SK-N-SH treated with all-trans-retinoic acid at 6 μM for 48 hours (cell line): Measurements from ENCODE around the gene PFDN2.

Experiments used
- SNAI2 ChIP-seq: fragments of 250-450 bp; sonication (Bioruptor Pico); IDR thresholded peaks from 2 replicates; pipeline ENCODE4 v1.5.0; 2020; ENCODE audit warnings: mild to moderate bottlenecking, moderate library complexity
- TCF4 ChIP-seq: fragments of 250-450 bp; sonication (Bioruptor Pico); IDR thresholded peaks from 2 replicates; pipeline ENCODE4 v1.8.0; 2021; ENCODE audit warnings: mild to moderate bottlenecking, moderate library complexity, borderline replicate concordance
- ZC3H10 ChIP-seq: fragments of 250-450 bp; sonication (Bioruptor Pico); IDR thresholded peaks from 2 replicates; pipeline ENCODE4 v1.5.1; 2021; ENCODE audit warnings: mild to moderate bottlenecking, moderate library complexity
- TF ChIP-seq, protein P1 (sequence below): fragments of 250-450 bp; sonication (Bioruptor Pico); IDR thresholded peaks from 2 replicates; pipeline ENCODE4 v1.8.0; 2020; ENCODE audit warnings: mild to moderate bottlenecking, moderate library complexity, borderline replicate concordance

DNA sequence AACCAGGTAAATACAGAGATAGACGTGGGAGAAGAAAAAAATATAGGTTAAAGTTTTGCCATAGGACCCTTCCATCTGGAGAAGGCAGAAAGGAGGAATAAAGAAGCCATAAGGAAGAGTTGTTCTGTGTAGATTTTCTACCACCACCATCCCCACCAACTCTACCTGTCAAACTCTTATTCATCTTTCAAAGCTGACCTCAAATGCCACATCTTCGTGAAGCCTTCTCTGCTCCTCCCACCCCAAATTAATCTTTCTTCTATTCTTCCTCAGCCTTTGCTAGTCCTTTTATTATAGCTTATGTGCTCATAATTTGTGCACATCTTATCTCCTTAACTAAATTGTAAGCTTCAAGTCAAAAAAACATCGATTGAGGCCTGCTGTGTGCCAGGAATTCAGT is 27.2 kb downstream of the PFDN2 start:
- no peak for TF ChIP-seq TCF4 (CRISPR knock-in tag)
- no peak for TF ChIP-seq SNAI2
- TF ChIP-seq ZC3H10 (CRISPR knock-in tag): no peak
- TF ChIP-seq, protein P1, sequence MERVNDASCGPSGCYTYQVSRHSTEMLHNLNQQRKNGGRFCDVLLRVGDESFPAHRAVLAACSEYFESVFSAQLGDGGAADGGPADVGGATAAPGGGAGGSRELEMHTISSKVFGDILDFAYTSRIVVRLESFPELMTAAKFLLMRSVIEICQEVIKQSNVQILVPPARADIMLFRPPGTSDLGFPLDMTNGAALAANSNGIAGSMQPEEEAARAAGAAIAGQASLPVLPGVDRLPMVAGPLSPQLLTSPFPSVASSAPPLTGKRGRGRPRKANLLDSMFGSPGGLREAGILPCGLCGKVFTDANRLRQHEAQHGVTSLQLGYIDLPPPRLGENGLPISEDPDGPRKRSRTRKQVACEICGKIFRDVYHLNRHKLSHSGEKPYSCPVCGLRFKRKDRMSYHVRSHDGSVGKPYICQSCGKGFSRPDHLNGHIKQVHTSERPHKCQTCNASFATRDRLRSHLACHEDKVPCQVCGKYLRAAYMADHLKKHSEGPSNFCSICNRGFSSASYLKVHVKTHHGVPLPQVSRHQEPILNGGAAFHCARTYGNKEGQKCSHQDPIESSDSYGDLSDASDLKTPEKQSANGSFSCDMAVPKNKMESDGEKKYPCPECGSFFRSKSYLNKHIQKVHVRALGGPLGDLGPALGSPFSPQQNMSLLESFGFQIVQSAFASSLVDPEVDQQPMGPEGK (CRISPR knock-in tag): no peak
